Karpas-422 (cell line): ENCODE measurements around the gene LPP. TPM values are rescaled to one million over a fixed set of nuclear protein-coding genes. Genes with fewer than 3 reads are reported as not detected.

ENCODE experiments used
- DNase-seq: peaks from one replicate; pipeline ENCODE4 v3.0.0-alpha.2; 2015
- H2AFZ ChIP-seq: fragments of 200-600 bp; sonication (generic); 2 replicates; pipeline ENCODE4 v1.6.1; 2014; ENCODE audit warnings: antibody characterized with exemption, low read length, mixed read lengths
- H3K27ac ChIP-seq: fragments of 200-600 bp; sonication (generic); 2 replicates; pipeline ENCODE4 v1.5.1; 2014; ENCODE audit warnings: mild to moderate bottlenecking, low read length, moderate library complexity
- H3K27me3 ChIP-seq: fragments of 200-600 bp; sonication (generic); 2 replicates; pipeline ENCODE4 v1.6.1; 2014; ENCODE audit warnings: low read length, mixed read lengths
- H3K36me3 ChIP-seq: fragments of 200-600 bp; sonication (generic); 2 replicates; pipeline ENCODE4 v1.6.1; 2014; ENCODE audit warnings: low read length, mixed read lengths; ENCODE audit not compliant: insufficient read depth
- H3K4me1 ChIP-seq: fragments of 200-600 bp; sonication (generic); 2 replicates; pipeline ENCODE4 v1.6.1; 2014; ENCODE audit warnings: mild to moderate bottlenecking, low read length, mixed read lengths
- H3K4me2 ChIP-seq: fragments of 200-600 bp; sonication (generic); 2 replicates; pipeline ENCODE4 v1.6.1; 2014; ENCODE audit warnings: low read length, low read depth, mild to moderate bottlenecking; ENCODE audit not compliant: poor library complexity, severe bottlenecking
- H3K4me3 ChIP-seq: fragments of 200-600 bp; sonication (generic); 2 replicates; pipeline ENCODE4 v1.5.1; 2014; ENCODE audit warnings: mild to moderate bottlenecking, antibody characterized with exemption, low read length, mixed read lengths
- H3K79me2 ChIP-seq: fragments of 200-600 bp; sonication (generic); 2 replicates; pipeline ENCODE4 v1.6.1; 2014; ENCODE audit warnings: mild to moderate bottlenecking, low read length, mixed read lengths
- H3K9ac ChIP-seq: fragments of 200-600 bp; sonication (generic); 2 replicates; pipeline ENCODE4 v1.6.0; 2014; ENCODE audit warnings: low read length
- H3K9me2 ChIP-seq: fragments of 200-600 bp; sonication (generic), shearing (Covaris generic); replicated peaks from 2 replicates; pipeline ENCODE4 v1.6.0; 2014; ENCODE audit warnings: mild to moderate bottlenecking, low read length, moderate library complexity; ENCODE audit not compliant: insufficient read depth
- H3K9me3 ChIP-seq: fragments of 300-700, 200-600 bp; sonication (generic); 2 replicates; pipeline ENCODE4 v1.6.1; 2014; ENCODE audit warnings: low read length, mixed read lengths
- H4K20me1 ChIP-seq: fragments of 200-600 bp; sonication (generic); 2 replicates; pipeline ENCODE4 v1.6.1; 2014; ENCODE audit warnings: mild to moderate bottlenecking, antibody characterized with exemption, low read length, low read depth; ENCODE audit not compliant: insufficient read depth
- total RNA-seq: library from RNA; depleted of rRNA; stranded (reverse); fragments of >200 nt; shearing (Covaris generic); gene quantifications from 2 replicates; pipeline ENCODE4 v1.2.3, GENCODE V29; 2014; ENCODE audit warnings: low replicate concordance

Gene LPP
- total RNA-seq, 1 experiment from 2014 or later, result 88.5 TPM

DNA sequence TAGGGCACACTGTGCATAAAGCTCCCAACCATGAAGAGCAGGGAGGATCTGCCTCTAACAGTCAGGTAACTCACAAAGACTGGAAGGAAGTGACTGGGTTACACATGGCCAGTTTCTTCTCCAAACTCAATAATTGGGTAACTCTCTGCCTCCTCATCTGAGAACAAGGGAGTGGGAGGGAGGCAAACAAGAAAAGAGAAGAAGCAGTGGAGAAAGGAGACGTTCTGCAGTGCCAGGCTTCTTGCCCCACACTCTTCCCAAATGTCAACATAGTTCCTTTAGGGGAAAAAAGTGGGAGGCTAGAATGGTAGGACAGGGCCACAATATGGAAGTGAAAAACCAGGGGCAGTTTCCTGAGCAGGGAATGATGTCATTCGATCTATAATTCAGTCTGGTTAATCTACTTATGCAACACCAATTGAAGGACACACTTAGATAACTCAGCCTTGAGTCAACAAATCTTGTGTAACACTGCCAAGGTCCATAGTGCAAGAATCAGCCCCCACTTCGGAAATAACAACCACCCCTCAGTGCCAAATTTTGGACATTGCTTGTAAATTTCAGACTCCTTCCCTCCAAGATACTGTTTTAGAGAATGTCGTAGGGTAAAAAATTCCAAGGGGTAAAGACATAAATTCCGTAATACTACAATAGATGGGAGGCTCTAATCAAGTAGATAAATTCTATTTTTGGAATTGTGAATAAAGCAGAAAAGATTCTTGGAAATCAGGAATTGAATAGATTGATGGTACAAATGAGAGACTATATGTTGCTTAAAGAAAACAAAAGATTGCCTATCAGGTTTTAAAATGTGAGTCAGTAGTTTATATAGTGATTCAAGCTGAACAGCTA lies 143.0 kb downstream of the LPP start:
- H3K9ac ChIP-seq, result no peak overlapping the region
- peaks cover 2% of the 10 kb centered on the region; the same call in 1 of the 2 replicates for H3K27me3 ChIP-seq
- no peaks in the 10 kb centered on the region for H3K79me2 ChIP-seq
- no peak overlapping the region for H3K4me2 ChIP-seq
- peaks cover 38% of the 10 kb centered on the region for H3K4me1 ChIP-seq
- no peaks in the 10 kb centered on the region for H4K20me1 ChIP-seq
- H3K9me2 ChIP-seq, result no peaks in the 10 kb centered on the region
- no peaks in the 10 kb centered on the region for H3K9me3 ChIP-seq
- H2AFZ ChIP-seq, result no peak overlapping the region
- no peak overlapping the region for H3K27ac ChIP-seq
- H3K36me3 ChIP-seq, result no peaks in the 10 kb centered on the region
- no peak overlapping the region for H3K4me3 ChIP-seq
- no peak for DNase-seq

DNA sequence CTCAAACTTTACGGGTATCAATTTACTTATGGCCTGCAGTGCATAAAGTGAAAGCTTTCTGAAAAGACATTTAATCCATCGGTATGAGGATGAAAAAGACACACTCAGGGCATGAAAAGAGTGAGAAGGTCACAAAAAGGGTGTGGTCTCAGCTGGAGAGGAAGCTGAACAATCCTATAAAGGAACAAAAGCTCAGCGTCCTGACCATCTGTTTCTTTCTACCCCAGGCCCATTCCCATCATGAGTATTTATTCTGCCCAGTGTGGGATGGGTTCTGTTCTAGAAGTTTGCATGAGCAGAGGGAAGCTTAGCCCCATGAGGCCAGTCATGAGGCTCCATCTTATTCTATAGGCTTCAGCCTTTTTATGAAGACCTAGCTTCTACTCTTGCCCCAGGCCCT lies 144.6 kb downstream of the LPP start:
- Histone ChIP-seq H3K9me2 (no peaks in the 10 kb centered on the region), H4K20me1 (no peaks in the 10 kb centered on the region), H3K9me3 (no peaks in the 10 kb centered on the region), H3K79me2 (no peaks in the 10 kb centered on the region), H3K9ac (no peak overlapping the region), H3K4me3 (no peak overlapping the region), H3K27me3 (no peaks in the 10 kb centered on the region), H3K4me2 (no peak overlapping the region), H2AFZ (no peak overlapping the region), H3K36me3 (no peaks in the 10 kb centered on the region), H3K27ac (no peak overlapping the region), H3K4me1 (peaks cover 42% of the 10 kb centered on the region)
- no peak for DNase-seq

DNA sequence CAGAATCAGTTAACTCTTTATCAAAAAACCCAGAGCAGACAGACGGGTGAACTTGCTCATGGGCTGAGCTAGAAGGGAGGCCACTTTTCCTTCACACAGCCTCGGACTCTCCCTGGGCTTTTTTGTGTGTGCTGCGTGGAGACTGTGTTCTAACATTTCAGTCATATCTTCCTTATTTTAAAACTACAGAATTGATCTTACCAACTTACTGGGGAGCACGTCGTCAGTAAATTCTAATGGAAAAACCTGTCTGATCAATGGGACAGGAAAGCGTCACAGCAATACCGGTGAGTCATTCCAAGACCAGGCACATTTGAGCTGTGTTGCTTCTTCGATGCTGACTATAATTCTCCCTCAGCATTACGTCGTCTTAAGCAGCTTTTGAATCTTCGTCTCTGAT lies 145.1 kb downstream of the LPP start:
- Histone ChIP-seq H3K4me2 (no peak overlapping the region), H3K9ac (no peak overlapping the region)

DNA sequence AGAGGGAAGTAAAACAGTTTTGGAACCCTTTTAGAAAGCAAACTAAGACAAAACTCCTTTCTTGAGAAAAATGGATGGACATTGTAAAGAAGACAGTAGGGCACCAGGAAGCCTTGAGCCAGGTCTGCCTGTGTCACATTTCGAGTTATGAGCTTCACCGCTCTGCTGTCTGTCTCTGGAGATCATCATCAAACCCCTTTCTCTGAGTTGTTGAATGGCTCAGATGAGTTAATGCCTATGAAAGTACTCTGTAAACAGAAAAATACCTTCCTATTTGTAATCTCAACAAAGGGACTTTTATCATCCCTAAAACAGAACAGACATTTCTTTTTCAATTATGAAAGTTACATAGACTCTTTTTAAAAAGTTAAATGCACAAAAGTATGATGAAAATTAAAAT lies 145.8 kb downstream of the LPP start:
- Histone ChIP-seq H3K4me1 (peaks cover 43% of the 10 kb centered on the region), H3K9ac (no peak overlapping the region)
- DNase-seq, result no peak

More for the DNA sequence above, 145.1 kb downstream of the LPP start:
- Histone ChIP-seq H3K4me1 (peaks cover 44% of the 10 kb centered on the region), H3K79me2 (no peaks in the 10 kb centered on the region), H3K27ac (no peak overlapping the region), H4K20me1 (no peaks in the 10 kb centered on the region), H2AFZ (no peak overlapping the region), H3K9me2 (no peaks in the 10 kb centered on the region), H3K4me3 (no peak overlapping the region), H3K27me3 (no peaks in the 10 kb centered on the region), H3K9me3 (no peaks in the 10 kb centered on the region), H3K36me3 (no peaks in the 10 kb centered on the region)
- no peak for DNase-seq

DNA sequence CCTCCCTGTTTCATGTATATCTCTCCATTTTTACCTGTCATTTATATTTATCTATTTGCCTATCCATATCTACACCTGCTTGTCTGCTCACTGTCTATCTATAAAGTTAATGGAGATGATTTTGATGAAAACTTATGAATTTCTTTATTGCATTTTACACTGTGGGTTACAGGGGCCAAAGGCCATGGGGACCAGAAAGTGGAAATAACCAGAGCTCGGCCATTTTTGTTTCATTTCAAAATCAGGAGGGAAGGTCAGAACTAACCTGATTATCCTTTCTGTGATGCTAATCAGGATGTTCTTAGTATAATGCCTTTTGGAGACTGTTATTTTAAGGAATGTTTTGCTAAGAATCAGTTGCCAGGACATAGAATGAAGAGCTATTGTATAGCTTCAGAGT lies 147.2 kb downstream of the LPP start:
- DNase-seq, result no peak
- Histone ChIP-seq H3K9me3 (no peaks in the 10 kb centered on the region), H3K9me2 (no peaks in the 10 kb centered on the region), H4K20me1 (no peaks in the 10 kb centered on the region), H3K36me3 (no peaks in the 10 kb centered on the region; the same call in 1 of the 2 replicates), H3K4me2 (no peak overlapping the region), H3K27me3 (no peaks in the 10 kb centered on the region), H2AFZ (no peak overlapping the region), H3K27ac (no peak overlapping the region), H3K4me3 (no peak overlapping the region), H3K9ac (no peak overlapping the region), H3K79me2 (no peaks in the 10 kb centered on the region), H3K4me1 (peaks cover 36% of the 10 kb centered on the region)

More for the DNA sequence above, 145.8 kb downstream of the LPP start:
- no peaks in the 10 kb centered on the region for H3K27me3 ChIP-seq
- H3K4me2 ChIP-seq, result no peak overlapping the region
- no peaks in the 10 kb centered on the region for H3K79me2 ChIP-seq
- H3K4me3 ChIP-seq, result no peak overlapping the region
- no peaks in the 10 kb centered on the region for H4K20me1 ChIP-seq
- H3K9me3 ChIP-seq, result no peaks in the 10 kb centered on the region
- no peaks in the 10 kb centered on the region for H3K9me2 ChIP-seq
- H3K36me3 ChIP-seq, result no peaks in the 10 kb centered on the region
- H3K27ac ChIP-seq, result no peak overlapping the region
- no peak overlapping the region for H2AFZ ChIP-seq

DNA sequence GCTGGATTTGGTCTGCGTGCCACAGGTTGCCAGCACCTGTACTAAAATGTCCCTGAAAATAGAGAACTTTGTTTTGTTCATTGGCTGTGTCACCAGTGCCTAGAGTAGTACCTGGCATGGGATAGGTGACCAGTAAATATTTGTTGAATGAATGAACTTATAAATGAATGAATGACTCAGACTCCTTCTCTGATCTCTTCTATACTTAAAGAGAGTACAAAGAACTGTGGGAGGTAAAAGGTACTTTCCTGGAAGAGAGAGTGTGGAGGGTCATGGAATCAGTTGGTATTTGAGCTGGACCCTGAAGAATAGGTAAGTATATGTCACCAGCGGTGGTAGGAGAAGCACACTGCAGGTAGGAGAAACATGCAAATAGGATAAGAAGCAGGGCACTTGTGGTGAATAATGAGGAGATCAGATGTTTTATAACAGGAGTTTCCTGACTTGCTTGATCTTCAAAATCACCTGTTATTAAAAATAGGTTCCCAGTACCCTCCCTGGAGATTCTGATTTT lies 149.4 kb downstream of the LPP start:
- Histone ChIP-seq H3K9me2 (no peaks in the 10 kb centered on the region), H3K9me3 (no peaks in the 10 kb centered on the region), H3K9ac (no peak overlapping the region), H3K27me3 (no peaks in the 10 kb centered on the region), H3K4me1 (peaks cover 32% of the 10 kb centered on the region), H3K4me2 (no peak overlapping the region), H2AFZ (no peak overlapping the region), H3K4me3 (no peak overlapping the region), H4K20me1 (no peaks in the 10 kb centered on the region), H3K36me3 (no peaks in the 10 kb centered on the region; the same call in 1 of the 2 replicates), H3K27ac (no peak overlapping the region), H3K79me2 (no peaks in the 10 kb centered on the region)
- no peak for DNase-seq

DNA sequence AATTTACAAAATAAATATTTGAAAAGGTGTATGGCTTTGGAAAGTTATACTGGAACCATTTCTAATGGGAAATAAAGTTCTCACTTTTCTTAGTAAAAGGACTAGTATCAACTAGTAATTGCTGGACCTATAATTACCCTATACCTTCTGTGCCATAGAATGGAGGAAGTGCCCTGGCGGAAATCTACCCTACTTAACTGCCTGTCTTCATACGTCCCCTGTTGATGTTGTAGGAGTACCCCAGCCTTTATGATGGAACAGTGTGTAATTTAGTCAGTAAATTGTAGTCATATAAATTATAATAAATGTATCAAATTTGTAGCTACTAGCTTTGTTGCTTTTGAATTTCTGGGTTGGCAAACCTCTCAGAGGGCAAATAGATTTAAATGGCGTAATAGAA lies 149.9 kb downstream of the LPP start:
- Histone ChIP-seq H2AFZ (no peak overlapping the region), H3K27me3 (no peaks in the 10 kb centered on the region), H3K9me2 (no peaks in the 10 kb centered on the region), H3K27ac (no peak overlapping the region), H3K4me3 (no peak overlapping the region), H3K9me3 (no peaks in the 10 kb centered on the region), H3K4me1 (peaks cover 31% of the 10 kb centered on the region), H3K36me3 (no peaks in the 10 kb centered on the region; the same call in 1 of the 2 replicates), H3K4me2 (no peak overlapping the region), H3K79me2 (no peaks in the 10 kb centered on the region), H3K9ac (no peak overlapping the region), H4K20me1 (no peaks in the 10 kb centered on the region)
- DNase-seq, result no peak

DNA sequence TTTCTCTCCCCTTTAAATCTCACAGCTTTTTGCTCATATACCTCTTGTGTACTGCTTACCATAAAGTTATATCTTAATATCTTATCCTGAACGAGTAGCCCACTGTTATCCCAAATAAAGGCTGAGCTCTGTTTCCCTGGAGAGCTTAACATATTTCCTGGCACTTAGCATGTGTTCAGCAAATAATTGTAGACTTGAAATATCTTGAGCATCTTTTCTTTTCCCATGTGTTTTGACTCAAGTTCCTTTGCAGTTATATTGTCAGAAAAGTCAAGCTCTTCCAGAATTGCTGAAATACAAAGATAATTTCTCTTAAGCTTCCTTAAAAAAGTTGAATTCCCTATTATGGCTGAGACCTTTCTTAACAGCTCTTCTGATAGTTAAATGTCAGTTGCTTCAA lies 150.5 kb downstream of the LPP start:
- Histone ChIP-seq H3K36me3 (no peaks in the 10 kb centered on the region; the same call in 1 of the 2 replicates), H3K79me2 (no peaks in the 10 kb centered on the region), H4K20me1 (no peaks in the 10 kb centered on the region), H3K4me3 (no peak overlapping the region), H3K9me2 (no peaks in the 10 kb centered on the region), H3K4me1 (peaks cover 31% of the 10 kb centered on the region), H3K9ac (no peak overlapping the region), H3K27me3 (no peaks in the 10 kb centered on the region), H3K9me3 (no peaks in the 10 kb centered on the region), H3K27ac (no peak overlapping the region), H2AFZ (no peak overlapping the region), H3K4me2 (no peak overlapping the region)
- no peak for DNase-seq
